ENCODE data around the gene MYMX.

- TF ChIP-seq EZH2 (IDR thresholded peaks at IDR 0.05; ENCODE audit: borderline replicate concordance, low read depth, low read length, severe bottlenecking) (no peak), CTCF (IDR thresholded peaks at IDR 0.05; ENCODE audit: borderline replicate concordance, extremely low read depth, low read length, poor library complexity, severe bottlenecking) (no peak)
Observed at GRCh38 chr6:44250067-44250717, 33.5 kb downstream of the MYMX start.

Data from DND-41 (cell line).